ENCODE measurements around the gene CCDC183. TPM values are rescaled to one million over a fixed set of nuclear protein-coding genes. Genes with fewer than 3 reads are reported as not detected.
"Not testable (repeated sequence)": the region's sequence is repeated elsewhere in the genome, so short reads cannot be mapped to it uniquely, and the experiment has no call there.

Gene CCDC183
- total RNA-seq, 1 donor from 2014 or later: 2.0 TPM

DNA sequence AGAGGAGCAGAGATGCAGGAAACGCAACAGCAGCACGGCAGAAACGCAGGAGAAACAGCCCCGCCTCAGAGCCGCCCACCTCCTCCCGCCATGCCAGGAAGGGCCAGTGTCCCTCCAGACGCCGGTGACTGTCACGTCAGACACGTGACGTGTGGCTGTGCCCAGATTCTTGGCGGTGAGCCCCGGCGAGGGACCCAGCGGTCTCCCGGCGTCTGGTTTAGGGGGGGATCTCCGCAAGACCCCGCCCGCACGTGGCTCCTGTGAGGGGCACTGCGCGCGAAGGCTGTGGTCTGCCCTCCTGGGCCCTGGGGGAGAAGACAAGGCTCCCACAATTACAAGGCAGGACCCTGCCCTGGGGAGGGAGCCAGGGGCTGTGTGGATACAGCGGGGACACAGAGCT lies 35.7 kb upstream of the CCDC183 start:
- FAIRE-seq (no peak), DNase-seq (ENCODE audit: low spot score in 2 of 2) (no peak)

DNA sequence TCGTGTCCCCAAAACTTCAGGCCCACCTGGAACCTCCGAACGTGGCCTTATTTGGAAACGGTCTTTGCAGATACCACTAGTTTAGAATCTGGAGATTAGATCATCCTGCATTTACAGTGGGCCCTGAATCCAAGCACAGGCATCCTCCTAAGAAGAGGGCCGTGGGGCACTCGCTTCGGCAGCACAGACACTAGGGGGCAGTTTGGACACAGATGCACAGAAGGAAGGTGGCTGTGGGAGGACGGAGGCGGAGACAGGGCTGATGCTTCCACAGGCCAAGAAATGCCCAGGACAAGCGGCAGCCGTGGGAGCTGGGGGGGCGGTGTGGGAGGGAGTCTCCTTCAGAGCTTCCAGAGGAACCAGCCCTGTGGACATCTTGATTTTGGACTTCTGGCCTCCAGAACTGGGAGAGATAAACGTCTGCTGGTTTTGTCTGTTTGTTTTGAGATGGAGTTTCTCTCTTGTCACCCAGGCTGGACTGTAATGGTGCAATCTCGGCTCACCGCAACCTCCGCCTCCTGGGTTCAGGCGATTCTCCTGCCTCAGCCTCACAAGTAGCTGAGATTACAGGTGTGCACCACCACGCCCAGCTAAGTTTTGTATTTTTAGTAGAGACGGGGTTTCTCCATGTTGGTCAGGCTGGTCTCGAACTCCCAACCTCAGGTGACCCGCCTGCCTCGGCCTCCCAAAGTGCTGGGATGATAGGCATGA lies 35.1 kb upstream of the CCDC183 start:
- not testable (repeated sequence) for DNase-seq (ENCODE audit: low spot score in 2 of 2); FAIRE-seq

GRCh38 chr9:136761545-136761981 lies 34.6 kb upstream of the CCDC183 start:
- DNase-seq (ENCODE audit: low spot score in 2 of 2): no peak
- FAIRE-seq: no peak

DNA sequence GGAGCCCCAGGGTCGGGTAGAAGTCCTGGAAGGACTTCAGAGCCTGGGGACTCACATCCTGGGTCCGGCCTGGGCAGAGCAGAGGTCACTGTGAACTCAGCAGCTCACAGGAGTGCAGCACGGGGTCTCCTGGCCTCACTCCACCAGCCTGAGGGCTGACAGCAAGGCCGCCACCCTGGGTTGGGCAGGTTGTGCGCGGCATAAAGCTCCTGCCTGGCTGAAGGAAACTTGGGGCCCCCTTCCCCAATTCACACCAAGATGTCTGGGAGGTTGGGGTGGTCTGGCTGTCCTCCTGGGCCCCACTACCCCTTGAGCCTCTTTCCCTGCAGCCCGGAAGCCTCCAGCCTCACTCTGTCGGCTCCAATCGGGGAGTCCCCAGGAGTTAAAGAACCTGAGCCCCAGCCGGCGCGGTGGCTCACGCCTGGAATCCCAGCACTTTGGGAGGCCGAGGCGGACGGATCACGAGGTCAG lies 33.9 kb upstream of the CCDC183 start:
- DNase-seq (ENCODE audit: low spot score in 2 of 2) (no peak), FAIRE-seq (no peak)

DNA sequence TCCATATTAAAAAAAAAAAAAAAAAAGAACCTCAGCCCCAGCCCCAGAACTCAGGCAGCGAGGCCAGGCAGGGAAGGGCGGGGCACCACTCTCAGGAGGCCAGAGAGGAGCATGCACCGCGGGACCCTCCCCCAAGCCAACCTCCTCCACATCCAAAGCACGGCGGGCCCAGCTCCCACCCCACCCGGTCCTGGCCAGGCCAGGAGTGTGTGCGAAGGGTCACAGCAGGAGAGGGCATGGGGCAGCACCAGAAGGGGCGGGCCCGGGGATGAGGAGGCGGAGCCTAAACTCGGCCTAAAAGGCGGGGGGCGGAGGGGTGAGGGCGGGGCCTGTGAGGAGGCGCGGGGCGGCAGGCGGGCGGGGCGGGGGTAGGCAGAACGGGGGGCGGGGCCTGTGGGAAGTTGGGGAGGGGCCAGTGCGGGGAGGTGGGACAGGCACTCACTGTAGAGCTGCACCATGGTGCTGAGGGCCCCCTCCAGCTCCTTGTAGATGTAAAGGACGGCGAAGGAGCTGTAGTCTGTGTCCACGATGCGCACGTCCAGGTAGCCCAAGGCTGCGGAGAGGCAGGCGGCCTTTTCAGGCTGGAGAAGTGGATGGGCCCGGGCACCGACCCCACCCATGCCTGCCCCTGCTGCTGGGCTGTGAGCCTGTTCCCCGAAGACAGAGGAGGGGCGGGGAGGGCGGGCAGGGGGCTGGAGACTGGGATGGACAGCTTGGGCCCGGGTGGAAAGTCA lies 33.1 kb upstream of the CCDC183 start:
- no peak for FAIRE-seq
- no peak for DNase-seq (ENCODE audit: low spot score in 2 of 2)

GRCh38 chr9:136763649-136764035 lies 32.5 kb upstream of the CCDC183 start:
- no peak for FAIRE-seq
- no peak for DNase-seq (ENCODE audit: low spot score in 2 of 2)

DNA sequence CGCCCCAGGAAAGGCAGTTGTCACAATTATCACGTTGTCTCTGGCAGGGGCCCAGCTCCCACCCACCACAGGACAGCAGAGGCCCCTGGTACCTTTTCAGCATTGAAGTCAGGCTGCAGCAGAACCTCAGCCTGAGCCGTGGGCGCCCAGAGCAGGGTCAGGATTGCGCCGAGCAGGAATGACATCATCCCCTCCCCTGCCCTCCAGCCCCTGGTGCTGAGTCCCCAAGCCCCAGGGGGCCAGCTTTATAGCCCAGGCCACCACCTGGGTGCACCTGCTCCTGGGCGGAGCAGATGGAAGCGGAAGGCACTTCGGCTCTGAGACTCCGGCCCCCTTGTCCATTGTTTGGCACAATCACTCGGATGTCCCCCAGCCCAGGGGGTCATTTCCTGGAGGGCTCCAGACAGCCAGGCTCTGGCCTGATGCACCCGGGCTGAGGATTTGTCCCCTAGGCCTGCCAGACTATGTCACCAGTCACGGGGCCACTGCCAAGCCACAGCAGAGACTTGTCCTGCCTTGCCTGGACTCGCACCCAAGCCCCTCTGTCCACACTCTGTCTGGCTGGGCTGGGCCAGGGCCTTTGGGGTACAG lies 31.7 kb upstream of the CCDC183 start, which contains the start of gene LCN15:
Gene LCN15, minus strand, starts transcription at position 218 of the 591 bp plus-strand sequence. Its CDS starts 30 bp downstream, at position 188.
- DNase-seq (ENCODE audit: low spot score in 2 of 2): no peak
- FAIRE-seq: no peak

GRCh38 chr9:136765041-136765440 lies 31.1 kb upstream of the CCDC183 start:
- FAIRE-seq: no peak
- DNase-seq (ENCODE audit: low spot score in 2 of 2): peak in 1 of 2 donors; percentile 14

DNA sequence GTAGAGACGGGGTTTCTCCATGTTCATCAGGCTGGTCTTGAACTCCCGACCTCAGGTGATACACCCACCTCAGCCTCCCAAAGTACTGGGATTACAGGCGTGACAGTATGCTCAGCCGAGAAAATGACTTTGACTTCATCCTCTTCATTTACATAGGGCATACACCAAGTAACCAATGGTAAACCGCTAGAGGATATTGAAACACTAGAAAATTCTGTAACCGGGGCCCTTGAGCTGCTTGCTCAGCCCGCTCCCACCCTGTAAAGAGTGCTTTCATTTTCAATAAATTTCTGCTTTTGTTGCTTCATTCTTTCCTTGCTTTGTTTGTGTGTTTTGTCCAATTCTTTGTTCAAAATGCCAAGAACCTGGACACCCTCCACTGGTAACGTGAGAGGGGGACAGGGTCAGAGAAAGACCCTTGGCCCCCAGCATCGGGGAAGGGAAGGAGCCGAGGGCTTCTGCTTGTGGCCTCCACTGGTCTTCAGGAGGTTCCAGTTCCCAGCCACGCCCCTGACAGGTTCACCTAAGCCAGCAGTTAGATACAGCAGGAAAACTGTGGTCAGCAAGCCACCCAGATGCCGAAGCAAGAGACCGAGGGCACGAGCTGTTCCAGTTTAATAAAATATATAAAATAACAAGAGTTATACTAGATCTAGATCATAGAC lies 30.3 kb upstream of the CCDC183 start:
- DNase-seq (ENCODE audit: low spot score in 2 of 2); FAIRE-seq: not testable (repeated sequence)

GRCh38 chr9:136766410-136767120 lies 29.6 kb upstream of the CCDC183 start:
- DNase-seq (ENCODE audit: low spot score in 2 of 2); FAIRE-seq: not testable (repeated sequence)

- DNase-seq (ENCODE audit: low spot score in 2 of 2) (peak; percentile 64 to 70), FAIRE-seq (no peak)
Measured at GRCh38 chr9:136769710-136770191, 26.4 kb upstream of the CCDC183 start.

GRCh38 chr9:136771907-136772415 lies 24.2 kb upstream of the CCDC183 start:
- DNase-seq (ENCODE audit: low spot score in 2 of 2) (peak in 1 of 2 donors; percentile 7), FAIRE-seq (no peak)

- FAIRE-seq: no peak
- peak in 1 of 2 donors; percentile 27 for DNase-seq (ENCODE audit: low spot score in 2 of 2)
Measured at GRCh38 chr9:136773386-136774044, 22.6 kb upstream of the CCDC183 start.

- FAIRE-seq: no peak
- DNase-seq (ENCODE audit: low spot score in 2 of 2): no peak
Measured at GRCh38 chr9:136774416-136775045, 21.6 kb upstream of the CCDC183 start.

GRCh38 chr9:136775191-136775590 lies 20.9 kb upstream of the CCDC183 start:
- DNase-seq (ENCODE audit: low spot score in 2 of 2): no peak
- FAIRE-seq: no peak

- FAIRE-seq: no peak
- no peak for DNase-seq (ENCODE audit: low spot score in 2 of 2)
Measured at GRCh38 chr9:136776947-136777346, 19.2 kb upstream of the CCDC183 start.

DNA sequence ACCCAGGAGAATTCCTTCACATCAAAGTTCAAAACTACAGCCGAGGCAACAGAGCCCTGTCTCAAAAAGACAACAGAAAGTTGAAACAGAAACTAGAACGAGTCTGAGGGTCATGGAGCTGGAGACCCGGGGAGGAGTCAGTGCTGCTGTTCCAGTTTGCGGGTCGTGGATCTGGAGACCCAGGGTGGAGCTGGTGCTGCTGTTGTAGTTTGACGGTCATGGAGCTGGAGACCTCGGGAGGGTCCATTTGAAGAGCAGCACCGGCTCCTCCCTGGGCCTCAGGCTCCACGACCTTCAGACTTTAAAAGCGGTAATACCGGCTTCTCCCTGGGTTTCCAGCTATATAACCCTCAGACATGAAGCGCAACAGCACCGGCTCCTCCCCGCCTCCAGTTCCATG lies 18.8 kb upstream of the CCDC183 start:
- DNase-seq (ENCODE audit: low spot score in 2 of 2) (no peak), FAIRE-seq (no peak)

GRCh38 chr9:136779808-136780207 lies 16.3 kb upstream of the CCDC183 start:
- DNase-seq (ENCODE audit: low spot score in 2 of 2) (no peak), FAIRE-seq (no peak)

DNA sequence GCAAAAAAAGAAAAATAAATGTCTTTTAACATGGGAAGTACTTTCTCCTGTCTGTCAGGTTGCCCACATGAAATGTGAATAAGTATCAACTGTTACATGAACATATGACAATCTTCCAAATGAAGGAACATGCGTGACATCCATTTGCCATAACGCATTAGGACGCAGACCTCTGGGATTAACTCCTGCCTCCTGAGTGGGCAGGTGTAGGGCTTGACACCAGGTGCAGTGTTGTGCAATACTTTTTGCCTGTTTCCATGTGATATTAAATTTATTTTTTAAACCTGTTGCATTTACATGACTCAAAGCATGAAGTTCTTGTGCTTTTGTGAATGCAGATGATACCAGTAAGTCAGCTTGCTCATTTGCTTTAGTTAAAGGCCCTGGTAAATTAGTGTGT lies 13.7 kb upstream of the CCDC183 start:
- no peak for FAIRE-seq
- no peak for DNase-seq (ENCODE audit: low spot score in 2 of 2)

Measured in frontal cortex (tissue), 4 donors.